K562 (cell line): ENCODE data around the gene C16orf96.

Experiments
- CTCF ChIP-seq, 3 experiments: IDR thresholded peaks in 2 of 3; conservative IDR thresholded peaks in 1 of 3; 2 replicates each; pipeline ENCODE4 v1.5.1; 2011 to 2012; ENCODE audit warnings: low read length in 3 of 3, mild to moderate bottlenecking in 3 of 3, control low read depth in 2 of 3, improper control_type of control experiment in 1 of 3, inconsistent platforms in 1 of 3, low read depth in 1 of 3, mixed read lengths in 1 of 3, moderate library complexity in 1 of 3; ENCODE audit not compliant: insufficient read depth in 2 of 3
- ELF1 ChIP-seq: fragments of 200-800 bp; sonication (Bioruptor generic); IDR thresholded peaks from 2 replicates; pipeline ENCODE4 v1.6.1; 2016; ENCODE audit warnings: missing genetic modification characterization, missing compliant biosample characterization
- EZH2 ChIP-seq: IDR thresholded peaks from 2 replicates; pipeline ENCODE4 v1.6.1; 2012; ENCODE audit warnings: low read depth, mild to moderate bottlenecking, inconsistent platforms, low read length, borderline replicate concordance
- FIP1L1 ChIP-seq: fragments of 200-400 bp; formaldehyde crosslinking; IDR thresholded peaks from 2 replicates; pipeline ENCODE4 v1.6.1; 2018; ENCODE audit warnings: mild to moderate bottlenecking, low read depth, low read length; ENCODE audit not compliant: poor library complexity, severe bottlenecking
- MAFG ChIP-seq: fragments of 450-650 bp; conservative IDR thresholded peaks from 2 replicates; pipeline ENCODE4 v1.6.1; 2016; ENCODE audit warnings: missing genetic modification characterization, missing compliant biosample characterization
- YY1 ChIP-seq, 3 experiments: IDR thresholded peaks; 2 replicates each; pipeline ENCODE4 v1.6.1; 2011; ENCODE audit warnings: low read length in 2 of 3, mild to moderate bottlenecking in 2 of 3, moderate library complexity in 2 of 3, borderline replicate concordance in 1 of 3, control low read depth in 1 of 3, low read depth in 1 of 3; ENCODE audit not compliant: insufficient read depth in 3 of 3, insufficient replicate concordance in 2 of 3, control insufficient read depth in 1 of 3, insufficient read length in 1 of 3; ENCODE audit errors: extremely low read depth in 1 of 3
- ZFP91 ChIP-seq: sonication (generic); formaldehyde crosslinking; IDR thresholded peaks from 2 replicates; pipeline ENCODE4 v1.8.0; 2022; ENCODE audit warnings: mild to moderate bottlenecking, missing genetic modification reagents
- ZNF121 ChIP-seq: sonication (generic); formaldehyde crosslinking; conservative IDR thresholded peaks from 2 replicates; pipeline ENCODE4 v1.8.0; 2022; ENCODE audit warnings: missing genetic modification reagents

GRCh38 chr16:4624015-4624826, 68.1 kb downstream of the C16orf96 start, which contains the start of gene MGRN1:
- TF ChIP-seq MAFG (tag) (no peak), YY1 (IDR thresholded peaks at IDR 0.05; ENCODE audit: borderline replicate concordance in 1 of 3, control insufficient read depth in 1 of 3, extremely low read depth in 1 of 3, insufficient read depth in 3 of 3, insufficient read length in 1 of 3, insufficient replicate concordance in 2 of 3, low read depth in 1 of 3, low read length in 2 of 3) (no peak), ZFP91 (CRISPR knock-in tag) (no peak), FIP1L1 (no peak), CTCF (IDR thresholded peaks at IDR 0.05 in 2 of 3, conservative IDR thresholded peaks at IDR 0.05 in 1 of 3; ENCODE audit: insufficient read depth in 2 of 3, low read depth in 1 of 3, low read length in 3 of 3) (peak; percentile 89 to 98 (median 96)), EZH2 (no peak), ELF1 (tag) (peak; percentile 51; the same call in 1 of the 2 replicates), ZNF121 (CRISPR knock-in tag) (no peak)
